ENCODE results near the gene MIF.
A peak's percentile ranks its signal among the peaks of the same experiment; 100 is the strongest.
"Not testable (repeated sequence)": the region's sequence is repeated elsewhere in the genome, so short reads cannot be mapped to it uniquely, and the experiment has no call there.

The MIF gene

GRCh38 chr22:23858484-23858815, 35.7 kb upstream of the MIF start:
- ATAC-seq (replicated peaks) (no peak), DNase-seq (no peak)
- no peaks in the 10 kb centered on the region for H3K9me3 Mint-ChIP-seq
- H3K36me3 Mint-ChIP-seq (ENCODE audit: insufficient read depth) = peaks cover 17% of the 10 kb centered on the region
- peak overlapping the region; percentile 93 to 96 for H3K4me3 Mint-ChIP-seq
- H3K27me3 Mint-ChIP-seq = no peaks in the 10 kb centered on the region
- H3K27ac Mint-ChIP-seq = peak overlapping the region; percentile 84 to 91
- H3K4me1 Mint-ChIP-seq (ENCODE audit: low read depth in 2 of 2) = peaks cover 19 to 20% of the 10 kb centered on the region in 2 donors

- DNase-seq (no peak), ATAC-seq (replicated peaks) (no peak)
- H3K4me1 Mint-ChIP-seq (ENCODE audit: low read depth in 2 of 2) = peaks cover 19 to 20% of the 10 kb centered on the region in 2 donors
- no peaks in the 10 kb centered on the region for H3K27me3 Mint-ChIP-seq
- H3K9me3 Mint-ChIP-seq = no peaks in the 10 kb centered on the region
- H3K36me3 Mint-ChIP-seq (ENCODE audit: insufficient read depth) = peaks cover 17% of the 10 kb centered on the region
- H3K4me3 Mint-ChIP-seq = peak overlapping the region; percentile 93 to 96
- no peak overlapping the region for H3K27ac Mint-ChIP-seq
Measured at GRCh38 chr22:23859201-23859600, 35.0 kb upstream of the MIF start.

- not testable (repeated sequence) for ATAC-seq (replicated peaks); DNase-seq; H3K27ac Mint-ChIP-seq
Measured at GRCh38 chr22:23860187-23860586, 34.0 kb upstream of the MIF start.

GRCh38 chr22:23862103-23862502, 32.1 kb upstream of the MIF start:
- ATAC-seq (replicated peaks) (no peak), DNase-seq (peak in 1 of 3 experiments; percentile 21)
- no peaks in the 10 kb centered on the region for H3K9me3 Mint-ChIP-seq
- no peaks in the 10 kb centered on the region for H3K27me3 Mint-ChIP-seq
- H3K4me3 Mint-ChIP-seq = no peak overlapping the region
- H3K4me1 Mint-ChIP-seq (ENCODE audit: low read depth in 2 of 2) = peaks cover 14 to 15% of the 10 kb centered on the region in 2 donors
- peaks cover 15% of the 10 kb centered on the region for H3K36me3 Mint-ChIP-seq (ENCODE audit: insufficient read depth)
- no peak overlapping the region for H3K27ac Mint-ChIP-seq

More at GRCh38 chr22:23860187-23860586, 34.0 kb upstream of the MIF start:
- peaks cover 19 to 20% of the 10 kb centered on the region in 2 donors for H3K4me1 Mint-ChIP-seq (ENCODE audit: low read depth in 2 of 2)
- H3K4me3 Mint-ChIP-seq, H3K9me3 Mint-ChIP-seq, H3K27me3 Mint-ChIP-seq: not testable (repeated sequence)
- peaks cover 17% of the 10 kb centered on the region for H3K36me3 Mint-ChIP-seq (ENCODE audit: insufficient read depth)

- not testable (repeated sequence) for DNase-seq; H3K4me3 Mint-ChIP-seq; H3K27me3 Mint-ChIP-seq; H3K36me3 Mint-ChIP-seq (ENCODE audit: insufficient read depth); H3K9me3 Mint-ChIP-seq; H3K27ac Mint-ChIP-seq; H3K4me1 Mint-ChIP-seq (ENCODE audit: low read depth in 2 of 2); ATAC-seq (replicated peaks)
Measured at GRCh38 chr22:23864499-23865154, 29.6 kb upstream of the MIF start.

- DNase-seq (no peak), ATAC-seq (replicated peaks) (no peak)
- Mint-ChIP-seq H3K27ac (no peak overlapping the region), H3K36me3 (ENCODE audit: insufficient read depth) (peaks cover 3% of the 10 kb centered on the region), H3K4me1 (ENCODE audit: low read depth in 2 of 2) (no peaks in the 10 kb centered on the region), H3K4me3 (no peak overlapping the region), H3K27me3 (no peaks in the 10 kb centered on the region), H3K9me3 (no peaks in the 10 kb centered on the region)
Measured at GRCh38 chr22:23868580-23868979, 25.6 kb upstream of the MIF start.

GRCh38 chr22:23874871-23875270, 19.3 kb upstream of the MIF start:
- H3K36me3 Mint-ChIP-seq (ENCODE audit: insufficient read depth) = peaks cover 6% of the 10 kb centered on the region
- DNase-seq (no peak), ATAC-seq (replicated peaks) (no peak)
- H3K27me3 Mint-ChIP-seq = no peaks in the 10 kb centered on the region
- no peak overlapping the region for H3K4me3 Mint-ChIP-seq
- no peaks in the 10 kb centered on the region for H3K9me3 Mint-ChIP-seq
- H3K4me1 Mint-ChIP-seq (ENCODE audit: low read depth in 2 of 2) = no peaks in the 10 kb centered on the region
- H3K27ac Mint-ChIP-seq = no peak overlapping the region

- no peaks in the 10 kb centered on the region for H3K9me3 Mint-ChIP-seq
- no peak overlapping the region for H3K27ac Mint-ChIP-seq
- no peaks in the 10 kb centered on the region for H3K27me3 Mint-ChIP-seq
- ATAC-seq (replicated peaks) = no peak
- peaks cover 6% of the 10 kb centered on the region for H3K36me3 Mint-ChIP-seq (ENCODE audit: insufficient read depth)
- H3K4me1 Mint-ChIP-seq (ENCODE audit: low read depth in 2 of 2) = no peaks in the 10 kb centered on the region
- no peak overlapping the region for H3K4me3 Mint-ChIP-seq
- no peak for DNase-seq
Measured at GRCh38 chr22:23875801-23876200, 18.4 kb upstream of the MIF start.

- Mint-ChIP-seq H3K9me3 (no peaks in the 10 kb centered on the region), H3K27ac (no peak overlapping the region), H3K4me3 (no peak overlapping the region), H3K4me1 (ENCODE audit: low read depth in 2 of 2) (no peaks in the 10 kb centered on the region), H3K27me3 (no peaks in the 10 kb centered on the region), H3K36me3 (ENCODE audit: insufficient read depth) (peaks cover 6% of the 10 kb centered on the region)
- DNase-seq = no peak
- no peak for ATAC-seq (replicated peaks)
Measured at GRCh38 chr22:23877566-23877965, 16.6 kb upstream of the MIF start.

GRCh38 chr22:23878219-23878618, 16.0 kb upstream of the MIF start:
- ATAC-seq (replicated peaks) = no peak
- H3K4me1 Mint-ChIP-seq (ENCODE audit: low read depth in 2 of 2) = no peaks in the 10 kb centered on the region
- no peak for DNase-seq
- no peaks in the 10 kb centered on the region for H3K27me3 Mint-ChIP-seq
- no peak overlapping the region for H3K27ac Mint-ChIP-seq
- no peak overlapping the region for H3K4me3 Mint-ChIP-seq
- peaks cover 6% of the 10 kb centered on the region for H3K36me3 Mint-ChIP-seq (ENCODE audit: insufficient read depth)
- H3K9me3 Mint-ChIP-seq = no peaks in the 10 kb centered on the region

GRCh38 chr22:23882370-23882769, 11.8 kb upstream of the MIF start:
- H3K27ac Mint-ChIP-seq = no peak overlapping the region

GRCh38 chr22:23883658-23884057, 10.5 kb upstream of the MIF start:
- no peak for ATAC-seq (replicated peaks)
- Mint-ChIP-seq H3K27me3 (no peaks in the 10 kb centered on the region), H3K4me1 (ENCODE audit: low read depth in 2 of 2) (no peaks in the 10 kb centered on the region), H3K36me3 (ENCODE audit: insufficient read depth) (no peaks in the 10 kb centered on the region), H3K27ac (no peak overlapping the region), H3K9me3 (no peaks in the 10 kb centered on the region), H3K4me3 (no peak overlapping the region)
- no peak for DNase-seq

More at GRCh38 chr22:23882370-23882769, 11.8 kb upstream of the MIF start:
- DNase-seq (no peak), ATAC-seq (replicated peaks) (no peak)
- Mint-ChIP-seq H3K4me3 (no peak overlapping the region), H3K9me3 (no peaks in the 10 kb centered on the region), H3K27me3 (no peaks in the 10 kb centered on the region), H3K36me3 (ENCODE audit: insufficient read depth) (no peaks in the 10 kb centered on the region), H3K4me1 (ENCODE audit: low read depth in 2 of 2) (no peaks in the 10 kb centered on the region)

GRCh38 chr22:23884140-23884539, 10.0 kb upstream of the MIF start:
- Mint-ChIP-seq H3K9me3 (no peaks in the 10 kb centered on the region), H3K27ac (no peak overlapping the region), H3K4me1 (ENCODE audit: low read depth in 2 of 2) (no peaks in the 10 kb centered on the region), H3K36me3 (ENCODE audit: insufficient read depth) (no peaks in the 10 kb centered on the region), H3K27me3 (no peaks in the 10 kb centered on the region), H3K4me3 (no peak overlapping the region)
- no peak for DNase-seq
- ATAC-seq (replicated peaks) = no peak

- Mint-ChIP-seq H3K36me3 (ENCODE audit: insufficient read depth) (peaks cover 8% of the 10 kb centered on the region), H3K27me3 (no peaks in the 10 kb centered on the region), H3K4me1 (ENCODE audit: low read depth in 2 of 2) (peaks cover 7 to 12% of the 10 kb centered on the region in 2 donors), H3K9me3 (no peaks in the 10 kb centered on the region), H3K27ac (no peak overlapping the region), H3K4me3 (no peak overlapping the region)
- ATAC-seq (replicated peaks) = no peak
- DNase-seq = no peak
Measured at GRCh38 chr22:23888615-23889401, 5.4 kb upstream of the MIF start.
